ENCODE data around the gene POU2F1.

The POU2F1 gene

GRCh38 chr1:167460836-167461235 is 240.2 kb downstream of the POU2F1 start:
- H3K9me3 Mint-ChIP-seq, result no peaks in the 10 kb centered on the region
- peaks cover 38% of the 10 kb centered on the region for H3K4me1 Mint-ChIP-seq
- H3K27ac Mint-ChIP-seq, result no peak overlapping the region
- H3K4me3 Mint-ChIP-seq, result no peak overlapping the region
- TF ChIP-seq CTCF (IDR thresholded peaks at IDR 0.05; ENCODE audit: unreplicated experiment in 3 of 3), result no peak
- peaks cover 48% of the 10 kb centered on the region for H3K27me3 Mint-ChIP-seq (ENCODE audit: low read depth)
- H3K36me3 Mint-ChIP-seq (ENCODE audit: low read depth), result no peaks in the 10 kb centered on the region

GRCh38 chr1:167462341-167462740 is 241.7 kb downstream of the POU2F1 start:
- peaks cover 30% of the 10 kb centered on the region for H3K4me1 Mint-ChIP-seq
- no peak for TF ChIP-seq CTCF (IDR thresholded peaks at IDR 0.05; ENCODE audit: unreplicated experiment in 3 of 3)
- no peaks in the 10 kb centered on the region for H3K9me3 Mint-ChIP-seq
- H3K27me3 Mint-ChIP-seq (ENCODE audit: low read depth), result peaks cover 34% of the 10 kb centered on the region
- H3K27ac Mint-ChIP-seq, result no peak overlapping the region
- no peaks in the 10 kb centered on the region for H3K36me3 Mint-ChIP-seq (ENCODE audit: low read depth)
- H3K4me3 Mint-ChIP-seq, result no peak overlapping the region

GRCh38 chr1:167463080-167463479 is 242.4 kb downstream of the POU2F1 start:
- H3K4me1 Mint-ChIP-seq, result peaks cover 31% of the 10 kb centered on the region
- no peaks in the 10 kb centered on the region for H3K36me3 Mint-ChIP-seq (ENCODE audit: low read depth)
- no peak overlapping the region for H3K27ac Mint-ChIP-seq
- H3K27me3 Mint-ChIP-seq (ENCODE audit: low read depth), result peaks cover 27% of the 10 kb centered on the region
- no peak for TF ChIP-seq CTCF (IDR thresholded peaks at IDR 0.05; ENCODE audit: unreplicated experiment in 3 of 3)
- H3K4me3 Mint-ChIP-seq, result no peak overlapping the region
- H3K9me3 Mint-ChIP-seq, result no peaks in the 10 kb centered on the region

- H3K9me3 Mint-ChIP-seq, result no peaks in the 10 kb centered on the region
- no peak overlapping the region for H3K4me3 Mint-ChIP-seq
- no peaks in the 10 kb centered on the region for H3K36me3 Mint-ChIP-seq (ENCODE audit: low read depth)
- no peak overlapping the region for H3K27ac Mint-ChIP-seq
- peaks cover 23% of the 10 kb centered on the region for H3K27me3 Mint-ChIP-seq (ENCODE audit: low read depth)
- TF ChIP-seq CTCF (IDR thresholded peaks at IDR 0.05; ENCODE audit: unreplicated experiment in 3 of 3), result no peak
- peaks cover 31% of the 10 kb centered on the region for H3K4me1 Mint-ChIP-seq
These were observed 243.3 kb downstream of the POU2F1 start for GRCh38 chr1:167463875-167464575.

GRCh38 chr1:167465018-167465417 is 244.3 kb downstream of the POU2F1 start:
- no peak for TF ChIP-seq CTCF (IDR thresholded peaks at IDR 0.05; ENCODE audit: unreplicated experiment in 3 of 3)
- peak overlapping the region in 1 of 3 experiments; percentile 7 for H3K27ac Mint-ChIP-seq
- H3K4me3 Mint-ChIP-seq, result no peak overlapping the region
- H3K36me3 Mint-ChIP-seq (ENCODE audit: low read depth), result no peaks in the 10 kb centered on the region
- H3K4me1 Mint-ChIP-seq, result peaks cover 31% of the 10 kb centered on the region
- peaks cover 23% of the 10 kb centered on the region for H3K27me3 Mint-ChIP-seq (ENCODE audit: low read depth)
- no peaks in the 10 kb centered on the region for H3K9me3 Mint-ChIP-seq

- H3K4me3 Mint-ChIP-seq, result no peak overlapping the region
- peaks cover 23% of the 10 kb centered on the region for H3K27me3 Mint-ChIP-seq (ENCODE audit: low read depth)
- no peaks in the 10 kb centered on the region for H3K36me3 Mint-ChIP-seq (ENCODE audit: low read depth)
- TF ChIP-seq CTCF (IDR thresholded peaks at IDR 0.05; ENCODE audit: unreplicated experiment in 3 of 3), result no peak
- peak overlapping the region in 1 of 3 experiments; percentile 40 for H3K27ac Mint-ChIP-seq
- no peaks in the 10 kb centered on the region for H3K9me3 Mint-ChIP-seq
- H3K4me1 Mint-ChIP-seq, result peaks cover 31% of the 10 kb centered on the region
These were observed 245.1 kb downstream of the POU2F1 start for GRCh38 chr1:167465743-167466142.
